T-cell (primary cell): Measurements from ENCODE around the gene AP2M1. TPM values are rescaled to one million over a fixed set of nuclear protein-coding genes. Genes with fewer than 3 reads are reported as not detected.
A peak's percentile ranks its signal among the peaks of the same experiment; 100 is the strongest.

Experiments used
- ATAC-seq, 4 experiments: fragments of 200-7000 bp in 3 of 4; fragments of 150-1000 bp in 1 of 4; cut with Tn5 transposase; replicated peaks in 1 of 4; 1 replicate in 3 of 4; 2 replicates in 1 of 4; pipeline ENCODE4 v1.10.0; 2021; ENCODE audit warnings: moderate library complexity in 3 of 4, mild to moderate bottlenecking in 2 of 4, moderate number of reproducible peaks in 1 of 4
- CTCF ChIA-PET, 2 donors: fragments of 300-600 bp; sonication (Branson Sonifier 250); formaldehyde crosslinking; loops; one replicate each; lab custom pipeline; 2022; ENCODE audit warnings: antibody characterized with exemption in 2 of 2; lab: Charles Lee
- POLR2A ChIA-PET, 2 donors: fragments of 300-600 bp; sonication (Branson Sonifier 250); formaldehyde crosslinking; loops; one replicate each; lab custom pipeline; 2022; ENCODE audit warnings: antibody characterized with exemption in 2 of 2; lab: Charles Lee
- DNase-seq, 35 experiments: peaks; one replicate each; pipeline versions ENCODE4 v3.0.0 to v3.0.0-alpha.2; 2013 to 2023
- H3K27ac ChIP-seq: one replicate; pipeline ENCODE4 v1.5.1; 2013; ENCODE audit warnings: low read length
- H3K27me3 ChIP-seq, 2 experiments: replicated peaks in 1 of 2; 1 replicate in 1 of 2; 2 replicates in 1 of 2; pipeline versions ENCODE4 v1.6.1 to v1.7.0; 2013; ENCODE audit warnings: low read length in 1 of 2, mixed read lengths in 1 of 2; ENCODE audit not compliant: control insufficient read depth in 2 of 2, insufficient read depth in 2 of 2; ENCODE audit errors: extremely low read depth in 1 of 2
- H3K36me3 ChIP-seq, 2 donors: 1 replicate in 1 of 2; 2 replicates in 1 of 2; pipeline versions ENCODE4 v1.6.1 to v1.7.0; 2013; ENCODE audit warnings: low read length in 1 of 2; ENCODE audit not compliant: control insufficient read depth in 2 of 2, insufficient read depth in 1 of 2; ENCODE audit errors: extremely low read depth in 1 of 2
- H3K4me1 ChIP-seq, 2 experiments: 1 replicate in 1 of 2; 2 replicates in 1 of 2; pipeline versions ENCODE4 v1.6.1 to v1.7.0; 2013; ENCODE audit warnings: low read length in 2 of 2, mixed read lengths in 1 of 2; ENCODE audit not compliant: insufficient read depth in 2 of 2, control insufficient read depth in 1 of 2; ENCODE audit errors: extremely low read depth in 1 of 2
- H3K4me3 ChIP-seq, 2 donors: 1 replicate in 1 of 2; 2 replicates in 1 of 2; pipeline versions ENCODE4 v1.5.1 to v1.7.0; 2013; ENCODE audit warnings: mild to moderate bottlenecking in 2 of 2, low read length in 1 of 2, moderate library complexity in 1 of 2; ENCODE audit not compliant: control insufficient read depth in 1 of 2; ENCODE audit errors: extremely low read depth in 1 of 2
- H3K9me3 ChIP-seq: 2 replicates; pipeline ENCODE4 v1.7.0; 2013
- H3K27ac Mint-ChIP-seq, 2 donors: one replicate each; pipeline ENCODE4 v1.8.0; 2020 to 2021; ENCODE audit warnings: mild to moderate bottlenecking in 2 of 2, mixed read lengths in 2 of 2
- H3K27me3 Mint-ChIP-seq, 2 donors: one replicate each; pipeline ENCODE4 v1.8.0; 2021 to 2022; ENCODE audit warnings: mixed read lengths in 2 of 2
- H3K36me3 Mint-ChIP-seq: one replicate; pipeline ENCODE4 v1.8.0; 2021; ENCODE audit warnings: mixed read lengths
- H3K4me1 Mint-ChIP-seq, 3 donors: one replicate each; pipeline ENCODE4 v1.8.0; 2020 to 2022; ENCODE audit warnings: mixed read lengths in 3 of 3, mild to moderate bottlenecking in 1 of 3
- H3K4me3 Mint-ChIP-seq, 3 donors: one replicate each; pipeline ENCODE4 v1.8.0; 2020 to 2022; ENCODE audit warnings: mild to moderate bottlenecking in 3 of 3, mixed read lengths in 3 of 3, moderate library complexity in 3 of 3
- H3K9me3 Mint-ChIP-seq, 3 donors: one replicate each; pipeline ENCODE4 v1.8.0; 2020 to 2022; ENCODE audit warnings: mixed read lengths in 3 of 3
- WGBS: methylation state at CpG from one replicate; pipeline ENCODE4 v1.1.5; 2013; ENCODE audit warnings: missing lambda C conversion rate; ENCODE audit not compliant: insufficient coverage; 5-methylcytosine and 5-hydroxymethylcytosine counted together
- total RNA-seq, 35 experiments: library from RNA in 6 of 35; stranded (reverse) in 6 of 35; fragments of 120-200 nt in 1 of 35; gene quantifications; one replicate each; pipeline versions ENCODE4 v1.2.1 to v1.2.4 and lab custom pipeline; 2013 to 2026

AP2M1 gene
- total RNA-seq, 5 donors from 2014 or later (not counting 1 experiment from before 2014, with no cell fraction given) = 124 to 196 (median 188) TPM

DNA sequence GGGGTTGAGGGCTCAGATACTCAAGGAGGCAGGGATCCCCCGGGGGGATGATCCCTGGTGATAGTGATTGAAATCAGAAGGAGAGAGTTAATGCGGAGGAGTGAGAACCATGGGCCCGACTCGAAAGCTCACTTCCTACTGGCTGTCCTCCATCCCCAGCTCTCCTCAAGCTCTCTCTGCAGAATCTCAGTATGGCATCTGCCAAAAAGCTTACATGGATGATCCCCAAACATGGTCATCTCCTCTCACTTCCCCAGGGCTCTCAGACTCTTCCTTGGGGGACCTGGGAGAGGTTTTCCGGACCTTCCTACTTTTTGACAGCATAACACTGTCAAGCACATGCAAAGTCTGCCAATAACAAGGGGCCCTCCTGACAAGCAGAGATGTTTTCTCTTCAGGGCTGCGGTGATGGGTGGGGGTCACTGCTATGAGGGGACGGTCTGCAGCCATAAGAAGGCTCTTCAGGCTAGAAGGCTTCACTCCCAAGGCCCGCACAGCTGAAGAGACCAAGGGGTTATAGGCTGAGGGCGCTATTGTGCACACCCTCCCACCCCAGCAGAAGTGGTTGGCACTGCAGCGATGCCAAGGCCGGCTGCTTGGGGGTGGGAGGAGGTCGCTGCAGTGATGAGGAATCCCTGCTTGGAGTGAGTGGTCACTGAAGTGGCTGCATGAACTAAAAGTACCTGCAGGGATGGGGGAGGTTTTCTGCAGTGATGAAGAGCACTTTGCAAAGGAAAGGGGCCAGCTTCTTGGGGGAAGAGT lies 53.9 kb downstream of the AP2M1 start:
- H3K4me3 Mint-ChIP-seq = peak overlapping the region; percentile 62 to 82 (median 73)
- H3K9me3 Mint-ChIP-seq = no peaks in the 10 kb centered on the region
- peaks cover 46 to 54% of the 10 kb centered on the region in 2 donors for H3K27me3 Mint-ChIP-seq
- peaks cover 10 to 68% of the 10 kb centered on the region in 2 experiments for H3K27me3 ChIP-seq
- no peak overlapping the region for H3K27ac Mint-ChIP-seq
- H3K9me3 ChIP-seq = no peaks in the 10 kb centered on the region
- WGBS = 54% methylated on average over 4 of the region's 12 CpGs
- no peak overlapping the region for H3K27ac ChIP-seq
- ChIA-PET CTCF (interaction anchor here (0.7 to 3.3 kb wide), 19 partner anchors 9 to 314 kb away, joined by 3 to 20 read pairs (median 4); partner anchors contain the start of genes EEF1AKMT4 (in 2 of the 2) and CAMK2N2 (in 1 of the 2)), POLR2A (interaction anchor here in 1 of 2 donors (0.5 kb wide), 2 partner anchors 44 to 303 kb away, joined by 3 read pairs; no protein-coding TSS in a partner anchor)
- no peak for DNase-seq
- no peak for ATAC-seq
- peaks cover 4 to 23% of the 10 kb centered on the region in 2 experiments for H3K4me1 ChIP-seq
- H3K36me3 Mint-ChIP-seq = no peaks in the 10 kb centered on the region
- H3K4me3 ChIP-seq = no peak overlapping the region
- peaks cover 15 to 17% (median 15%) of the 10 kb centered on the region in 3 donors for H3K4me1 Mint-ChIP-seq
- no peaks in the 10 kb centered on the region for H3K36me3 ChIP-seq

- Mint-ChIP-seq H3K36me3 (no peaks in the 10 kb centered on the region), H3K4me3 (peak within 1 kb of the TSS; percentile 62 to 82 (median 73)), H3K4me1 (peaks cover 15 to 17% (median 15%) of the 10 kb centered on the region in 3 donors), H3K9me3 (no peaks in the 10 kb centered on the region), H3K27ac (no peak within 1 kb of the TSS), H3K27me3 (peaks cover 43 to 50% of the 10 kb centered on the region in 2 donors)
- Histone ChIP-seq H3K4me3 (peak within 1 kb of the TSS; percentile 50 to 77), H3K27ac (no peak within 1 kb of the TSS), H3K36me3 (no peaks in the 10 kb centered on the region), H3K9me3 (no peaks in the 10 kb centered on the region), H3K4me1 (peaks cover 4 to 23% of the 10 kb centered on the region in 2 experiments), H3K27me3 (peaks cover 10 to 75% of the 10 kb centered on the region in 2 experiments)
- under 1% methylated on average over 62 of the region's 66 CpGs for WGBS
- ChIA-PET CTCF (interaction anchor here (0.8 to 3.3 kb wide), 3 partner anchors 20 to 22 kb away, joined by 3 to 14 read pairs (median 3); partner anchors contain the start of gene EEF1AKMT4 (in 2 of the 2)), POLR2A (no interaction called here)
- ATAC-seq = peak; percentile 96 to 98 (median 97)
- DNase-seq = peak; percentile 36 to 85 (median 67)
Measured at GRCh38 chr3:184229394-184230080, 54.9 kb downstream of the AP2M1 start, which contains the start of gene VWA5B2. Gene VWA5B2 (plus strand): TSS chr3:184229585. CDS start chr3:184230529, 944 bp downstream.

- Histone ChIP-seq H3K36me3 (no peaks in the 10 kb centered on the region), H3K27me3 (peaks cover 10 to 75% of the 10 kb centered on the region in 2 experiments), H3K4me1 (peaks cover 4 to 23% of the 10 kb centered on the region in 2 experiments), H3K27ac (no peak overlapping the region), H3K9me3 (no peaks in the 10 kb centered on the region), H3K4me3 (peak overlapping the region; percentile 50 to 77)
- DNase-seq (no peak), ATAC-seq (no peak)
- H3K27me3 Mint-ChIP-seq = peaks cover 41 to 48% of the 10 kb centered on the region in 2 donors
- ChIA-PET POLR2A (no interaction called here), CTCF (interaction anchor here (1.0 to 3.3 kb wide), 2 partner anchors 20 to 21 kb away, joined by 3 to 14 read pairs; partner anchors contain the start of gene EEF1AKMT4 (in 1 of the 2))
- H3K9me3 Mint-ChIP-seq = no peaks in the 10 kb centered on the region
- WGBS = 2% methylated on average over 37 of the region's 61 CpGs
- peaks cover 15 to 17% (median 15%) of the 10 kb centered on the region in 3 donors for H3K4me1 Mint-ChIP-seq
- peak overlapping the region in 2 of 3 donors; percentile 59 to 82 for H3K4me3 Mint-ChIP-seq
- H3K27ac Mint-ChIP-seq = no peak overlapping the region
- no peaks in the 10 kb centered on the region for H3K36me3 Mint-ChIP-seq
Measured at GRCh38 chr3:184230081-184230602, 55.5 kb downstream of the AP2M1 start.

GRCh38 chr3:184230603-184231528 lies 56.2 kb downstream of the AP2M1 start:
- peak overlapping the region; percentile 73 to 82 (median 79) for H3K4me3 Mint-ChIP-seq
- H3K36me3 ChIP-seq = no peaks in the 10 kb centered on the region
- H3K4me1 ChIP-seq = peaks cover 4 to 23% of the 10 kb centered on the region in 2 experiments
- H3K27ac ChIP-seq = no peak overlapping the region
- H3K9me3 ChIP-seq = no peaks in the 10 kb centered on the region
- no peaks in the 10 kb centered on the region for H3K9me3 Mint-ChIP-seq
- peaks cover 37 to 43% of the 10 kb centered on the region in 2 donors for H3K27me3 Mint-ChIP-seq
- H3K4me3 ChIP-seq = no peak overlapping the region
- DNase-seq (peak in 1 of 35 experiments; percentile 15), ATAC-seq (no peak)
- peaks cover 15 to 17% (median 15%) of the 10 kb centered on the region in 3 donors for H3K4me1 Mint-ChIP-seq
- H3K36me3 Mint-ChIP-seq = no peaks in the 10 kb centered on the region
- H3K27ac Mint-ChIP-seq = no peak overlapping the region
- 8% methylated on average over 79 of the region's 79 CpGs for WGBS
- H3K27me3 ChIP-seq = peaks cover 10 to 73% of the 10 kb centered on the region in 2 experiments
- ChIA-PET CTCF (interaction anchor here (0.6 to 3.3 kb wide), 3 partner anchors 19 to 213 kb away, joined by 3 to 14 read pairs (median 3); partner anchors contain the start of gene EEF1AKMT4 (in 1 of the 2)), POLR2A (no interaction called here)

GRCh38 chr3:184231671-184232070 lies 57.0 kb downstream of the AP2M1 start:
- Mint-ChIP-seq H3K9me3 (no peaks in the 10 kb centered on the region), H3K4me3 (peak overlapping the region; percentile 73 to 79 (median 79)), H3K27ac (no peak overlapping the region), H3K27me3 (peaks cover 33 to 38% of the 10 kb centered on the region in 2 donors), H3K4me1 (peaks cover 15 to 17% (median 15%) of the 10 kb centered on the region in 3 donors), H3K36me3 (no peaks in the 10 kb centered on the region)
- 56% methylated on average over 3 of the region's 3 CpGs for WGBS
- Histone ChIP-seq H3K36me3 (no peaks in the 10 kb centered on the region), H3K27ac (no peak overlapping the region), H3K4me1 (peaks cover 4 to 23% of the 10 kb centered on the region in 2 experiments), H3K27me3 (peaks cover 10 to 72% of the 10 kb centered on the region in 2 experiments), H3K9me3 (no peaks in the 10 kb centered on the region), H3K4me3 (no peak overlapping the region)
- CTCF ChIA-PET = interaction anchor here in 1 of 2 donors (0.6 kb wide), 1 partner anchor 212 kb away, joined by 3 read pairs; no protein-coding TSS in a partner anchor
- DNase-seq (no peak), ATAC-seq (no peak)
- POLR2A ChIA-PET = no interaction called here
